HCT116 (cell line): ENCODE data around the gene ADPRHL1. TPM values are rescaled to one million over a fixed set of nuclear protein-coding genes. Genes with fewer than 3 reads are reported as not detected.
"Not testable (repeated sequence)": the region's sequence is repeated elsewhere in the genome, so short reads cannot be mapped to it uniquely, and the experiment has no call there.

Experiments
- ATAC-seq: fragments of 200-7000 bp; cut with Tn5 transposase; 2 replicates; pipeline ENCODE4 v1.9.1; 2020; ENCODE audit warnings: mild to moderate bottlenecking, moderate library complexity
- BruUV-seq: library from RNA; stranded (reverse); fragments of 400-500 nt; replicated peaks from 2 replicates; lab custom pipeline; 2021; lab: Mats Ljungman, UMichigan
- CTCF ChIA-PET: fragments of 300-600 bp; sonication (Branson Sonifier 250); formaldehyde crosslinking; loops from one replicate; lab custom pipeline; 2021; ENCODE audit warnings: antibody characterized with exemption; lab: Charles Lee
- POLR2A ChIA-PET: fragments of 300-600, 350-600 bp; sonication (Branson Sonifier 250); formaldehyde crosslinking; loops from one replicate; lab custom pipeline; 2021; ENCODE audit warnings: antibody characterized with exemption; lab: Charles Lee
- RAD21 ChIA-PET, 2 experiments: fragments of 300-600 bp; sonication (Branson Sonifier 250); formaldehyde crosslinking; loops; one replicate each; lab custom pipeline; 2023; ENCODE audit warnings: low total read pairs in 2 of 2; ENCODE audit not compliant: uncharacterized antibody in 2 of 2, unreplicated experiment in 2 of 2, low non-redundant PET in 1 of 2; lab: Charles Lee
- DNase-seq: peaks from one replicate; pipeline ENCODE4 v3.0.0-alpha.2; 2010; ENCODE audit warnings: low read depth, low spot score
- H2AFZ ChIP-seq: fragments of 200-600 bp; shearing (Covaris generic), sonication (generic); 2 replicates; pipeline ENCODE4 v1.6.1; 2017; ENCODE audit warnings: low read depth, mixed run types, mixed read lengths, antibody characterized with exemption, low read length; ENCODE audit not compliant: poor library complexity, severe bottlenecking
- H3K27ac ChIP-seq: 2 replicates; pipeline ENCODE4 v1.5.1; 2012; ENCODE audit warnings: low read depth, low read length
- H3K27me3 ChIP-seq: fragments of 200-600 bp; sonication (generic); 2 replicates; pipeline ENCODE4 v1.6.1; 2016; ENCODE audit warnings: mixed run types, low read length, mixed read lengths; ENCODE audit not compliant: insufficient read depth
- H3K36me3 ChIP-seq, 2 experiments: fragments of 200-500 bp in 1 of 2; fragments of 200-600 bp in 1 of 2; sonication (Bioruptor generic) in 1 of 2; sonication (generic) in 1 of 2; 2 replicates each; pipeline versions ENCODE4 v1.5.1 to v1.6.1; 2014 to 2016; ENCODE audit warnings: low read length in 2 of 2, inconsistent platforms in 1 of 2, mixed read lengths in 1 of 2, mixed run types in 1 of 2; ENCODE audit not compliant: insufficient read depth in 2 of 2, control insufficient read depth in 1 of 2
- H3K4me1 ChIP-seq, 2 experiments: fragments of 200-600 bp in 1 of 2; sonication (generic) in 1 of 2; 2 replicates each; pipeline versions ENCODE4 v1.5.1 to v1.6.1; 2012 to 2017; ENCODE audit warnings: low read length in 2 of 2, inconsistent platforms in 1 of 2, mild to moderate bottlenecking in 1 of 2, mixed read lengths in 1 of 2, mixed run types in 1 of 2, moderate library complexity in 1 of 2; ENCODE audit not compliant: insufficient read depth in 2 of 2, control insufficient read depth in 1 of 2
- H3K4me2 ChIP-seq: fragments of 200-600 bp; sonication (generic); 2 replicates; pipeline ENCODE4 v1.6.1; 2017; ENCODE audit warnings: mixed run types, low read length, mixed read lengths
- H3K4me3 ChIP-seq, 2 experiments: fragments of 200-600 bp in 1 of 2; sonication (generic) in 1 of 2; replicated peaks in 1 of 2; 2 replicates each; pipeline ENCODE4 v1.5.1; 2011 to 2016; ENCODE audit warnings: low read length in 2 of 2, control low read depth in 1 of 2, low read depth in 1 of 2, mild to moderate bottlenecking in 1 of 2, mixed read lengths in 1 of 2, mixed run types in 1 of 2
- H3K79me2 ChIP-seq: fragments of 200-600 bp; sonication (generic); 2 replicates; pipeline ENCODE4 v1.6.1; 2017; ENCODE audit warnings: mild to moderate bottlenecking, mixed run types, low read length, moderate library complexity, mixed read lengths; ENCODE audit not compliant: insufficient read depth
- H3K9ac ChIP-seq: fragments of 200-600 bp; sonication (generic); 2 replicates; pipeline ENCODE4 v1.6.1; 2016; ENCODE audit warnings: low read length, mixed read lengths
- H3K9me2 ChIP-seq: fragments of 200-600 bp; sonication (generic), shearing (Covaris generic); 2 replicates; pipeline ENCODE4 v1.6.1; 2017; ENCODE audit warnings: mixed run types, mild to moderate bottlenecking, moderate library complexity; ENCODE audit not compliant: insufficient read depth
- H3K9me3 ChIP-seq, 2 experiments: fragments of 200-500 bp in 1 of 2; fragments of 200-600 bp in 1 of 2; sonication (Bioruptor generic) in 1 of 2; sonication (generic) in 1 of 2; 2 replicates each; pipeline ENCODE4 v1.6.1; 2014 to 2017; ENCODE audit warnings: low read length in 2 of 2, mixed read lengths in 2 of 2, inconsistent platforms in 1 of 2, low read depth in 1 of 2, mild to moderate bottlenecking in 1 of 2, mixed run types in 1 of 2, moderate library complexity in 1 of 2; ENCODE audit not compliant: control insufficient read depth in 1 of 2, insufficient read depth in 1 of 2
- H4K20me1 ChIP-seq: fragments of 200-600 bp; sonication (generic), shearing (Covaris generic); 2 replicates; pipeline ENCODE4 v1.6.1; 2017; ENCODE audit warnings: mixed run types, mild to moderate bottlenecking, moderate library complexity; ENCODE audit not compliant: insufficient read depth
- ATF3 ChIP-seq: IDR thresholded peaks from 2 replicates; pipeline ENCODE4 v1.6.1; 2012
- EZH2 ChIP-seq: fragments of 200-600 bp; sonication (generic); IDR thresholded peaks from 2 replicates; pipeline ENCODE4 v1.6.1; 2017; ENCODE audit warnings: antibody characterized with exemption, mixed run types
- JUND ChIP-seq: IDR thresholded peaks from 2 replicates; pipeline ENCODE4 v1.6.1; 2012
- MAX ChIP-seq: IDR thresholded peaks from 2 replicates; pipeline ENCODE4 v1.6.1; 2012
- POLR2A ChIP-seq: IDR thresholded peaks from 2 replicates; pipeline ENCODE4 v1.7.0; 2011; ENCODE audit warnings: borderline replicate concordance; ENCODE audit not compliant: insufficient read depth, insufficient read length; ENCODE audit errors: extremely low read depth
- POLR2AphosphoS5 ChIP-seq: IDR thresholded peaks from 2 replicates; pipeline ENCODE4 v1.6.1; 2011; ENCODE audit warnings: mild to moderate bottlenecking, low read depth, low read length, moderate library complexity
- SIN3A ChIP-seq: IDR thresholded peaks from 2 replicates; pipeline ENCODE4 v1.6.1; 2012; ENCODE audit warnings: low read depth
- SP1 ChIP-seq: IDR thresholded peaks from 2 replicates; pipeline ENCODE4 v1.6.1; 2012; ENCODE audit warnings: low read depth
- ZBTB33 ChIP-seq: IDR thresholded peaks from 2 replicates; pipeline ENCODE4 v1.6.1; 2011; ENCODE audit warnings: mild to moderate bottlenecking, low read length, moderate library complexity; ENCODE audit not compliant: insufficient replicate concordance; ENCODE audit errors: extremely low read depth
- ZNF274 ChIP-seq: fragments of 200-500 bp; sonication (Bioruptor generic); IDR thresholded peaks from 2 replicates; pipeline ENCODE4 v1.6.1; 2014; ENCODE audit warnings: mild to moderate bottlenecking, low read depth, low read length, inconsistent platforms
- intact Hi-C: fragments of 100-400 bp; cut with micrococcal nuclease; formaldehyde crosslinking; loops from 2 replicates; pipeline ENCODE4 v1.10.0; 2022
- total RNA-seq: library from RNA; stranded (reverse); gene quantifications from one replicate; pipeline ENCODE4 v1.2.1, GENCODE V29; 2021; ENCODE audit not compliant: unreplicated experiment

The ADPRHL1 gene
- total RNA-seq, 1 experiment from 2014 or later, result 12.6 TPM

DNA sequence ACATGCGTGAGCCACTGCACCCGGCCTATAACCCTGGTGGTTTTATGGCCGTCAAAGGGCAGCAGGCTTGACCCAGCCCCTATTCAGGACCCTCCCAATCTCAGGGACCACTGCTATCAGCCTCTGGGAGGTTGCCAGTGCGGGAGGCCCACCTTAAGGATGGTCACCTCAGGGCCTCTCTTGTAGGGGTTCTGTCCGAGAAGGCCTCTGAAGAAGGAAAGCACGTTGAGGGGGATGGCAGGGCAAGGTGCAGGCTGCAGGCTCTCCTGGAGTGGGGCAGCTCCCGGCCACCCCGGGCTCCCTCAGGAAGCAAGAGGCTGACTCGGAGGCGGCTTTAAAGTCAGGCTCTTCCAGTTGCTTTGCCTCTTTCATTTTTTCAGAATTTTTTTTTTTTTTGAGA lies 83.4 kb downstream of the ADPRHL1 start (continued):
- TF ChIP-seq SP1, result no peak

GRCh38 chr13:113369189-113369588 lies 84.1 kb downstream of the ADPRHL1 start:
- POLR2A ChIA-PET, result no interaction called here
- Histone ChIP-seq H3K4me1 (peaks cover 4 to 6% of the 10 kb centered on the region in 2 experiments), H4K20me1 (no peaks in the 10 kb centered on the region), H3K27ac (no peak overlapping the region), H3K4me2 (no peak overlapping the region), H3K79me2 (no peaks in the 10 kb centered on the region), H3K27me3 (no peaks in the 10 kb centered on the region), H3K36me3 (no peaks in the 10 kb centered on the region), H3K9ac (no peak overlapping the region), H3K4me3 (no peak overlapping the region), H2AFZ (no peak overlapping the region), H3K9me3 (no peaks in the 10 kb centered on the region), H3K9me2 (no peaks in the 10 kb centered on the region)
- no peak for TF ChIP-seq POLR2AphosphoS5
- no peak for TF ChIP-seq POLR2A
- TF ChIP-seq EZH2, result no peak
- no peak for TF ChIP-seq ATF3
- no peak for TF ChIP-seq ZNF274
- no peak for TF ChIP-seq SIN3A
- no peak for TF ChIP-seq JUND
- TF ChIP-seq ZBTB33, result no peak
- TF ChIP-seq MAX, result no peak
- CTCF ChIA-PET, result no interaction called here
- intact Hi-C loops, result no loop called here
- RAD21 ChIA-PET, result no interaction called here
- DNase-seq (no peak), ATAC-seq (no peak)
- BruUV-seq, result no TSS peak

- intact Hi-C loops, H3K79me2 ChIP-seq, RAD21 ChIA-PET: not testable (repeated sequence)
Observed at GRCh38 chr13:113368353-113368752, 84.9 kb downstream of the ADPRHL1 start.

More at GRCh38 chr13:113368353-113368752, 84.9 kb downstream of the ADPRHL1 start:
- CTCF ChIA-PET, BruUV-seq, H3K4me1 ChIP-seq, H3K36me3 ChIP-seq, POLR2A ChIA-PET, H3K4me2 ChIP-seq, ATAC-seq, H3K4me3 ChIP-seq, H3K27me3 ChIP-seq, H3K9me2 ChIP-seq, H2AFZ ChIP-seq, H4K20me1 ChIP-seq, H3K27ac ChIP-seq, H3K9me3 ChIP-seq, DNase-seq, H3K9ac ChIP-seq: not testable (repeated sequence)
